ENCODE measurements around the gene OR8D4. TPM values are rescaled to one million over a fixed set of nuclear protein-coding genes. Genes with fewer than 3 reads are reported as not detected.

Gene OR8D4
- total RNA-seq, 1 experiment from 2014 or later, result not detected

DNA sequence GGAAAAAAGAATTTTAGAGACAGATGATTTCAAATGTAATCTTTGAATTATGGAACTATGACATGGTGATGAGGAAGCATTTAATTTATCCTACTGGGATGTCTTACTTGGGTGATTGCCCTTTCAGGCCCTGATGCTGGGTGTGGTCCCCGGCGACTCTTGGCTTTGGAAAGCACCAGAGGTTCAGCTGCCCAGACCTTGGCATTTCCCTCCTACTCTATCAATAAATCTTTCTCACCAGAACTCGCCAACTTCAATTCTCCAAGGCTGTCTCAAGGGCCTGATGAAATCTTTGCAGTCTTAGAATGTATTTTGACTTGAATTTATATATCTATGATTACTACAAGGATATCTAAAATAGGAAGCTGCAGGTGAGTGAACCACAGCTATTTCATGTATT, 19.0 kb downstream of the OR8D4 start:
- intact Hi-C loops (cut with micrococcal nuclease; ENCODE audit: unreplicated experiment), result no loop called here
- Mint-ChIP-seq H3K27ac (ENCODE audit: unreplicated experiment) (no peak overlapping the region), H3K27me3 (ENCODE audit: unreplicated experiment) (no peaks in the 10 kb centered on the region), H3K36me3 (ENCODE audit: insufficient read depth, unreplicated experiment) (no peaks in the 10 kb centered on the region), H3K4me1 (ENCODE audit: low read depth, unreplicated experiment) (no peaks in the 10 kb centered on the region), H3K9me3 (ENCODE audit: low read depth, unreplicated experiment) (peaks cover 6% of the 10 kb centered on the region), H3K4me3 (ENCODE audit: low read depth, unreplicated experiment) (no peak overlapping the region)
- CTCF ChIA-PET, result no interaction called here
- BruUV-seq (replicated peaks), result no TSS peak
- TF ChIP-seq, protein P1, sequence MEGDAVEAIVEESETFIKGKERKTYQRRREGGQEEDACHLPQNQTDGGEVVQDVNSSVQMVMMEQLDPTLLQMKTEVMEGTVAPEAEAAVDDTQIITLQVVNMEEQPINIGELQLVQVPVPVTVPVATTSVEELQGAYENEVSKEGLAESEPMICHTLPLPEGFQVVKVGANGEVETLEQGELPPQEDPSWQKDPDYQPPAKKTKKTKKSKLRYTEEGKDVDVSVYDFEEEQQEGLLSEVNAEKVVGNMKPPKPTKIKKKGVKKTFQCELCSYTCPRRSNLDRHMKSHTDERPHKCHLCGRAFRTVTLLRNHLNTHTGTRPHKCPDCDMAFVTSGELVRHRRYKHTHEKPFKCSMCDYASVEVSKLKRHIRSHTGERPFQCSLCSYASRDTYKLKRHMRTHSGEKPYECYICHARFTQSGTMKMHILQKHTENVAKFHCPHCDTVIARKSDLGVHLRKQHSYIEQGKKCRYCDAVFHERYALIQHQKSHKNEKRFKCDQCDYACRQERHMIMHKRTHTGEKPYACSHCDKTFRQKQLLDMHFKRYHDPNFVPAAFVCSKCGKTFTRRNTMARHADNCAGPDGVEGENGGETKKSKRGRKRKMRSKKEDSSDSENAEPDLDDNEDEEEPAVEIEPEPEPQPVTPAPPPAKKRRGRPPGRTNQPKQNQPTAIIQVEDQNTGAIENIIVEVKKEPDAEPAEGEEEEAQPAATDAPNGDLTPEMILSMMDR (IDR thresholded peaks at IDR 0.05; ENCODE audit: unreplicated experiment), result no peak
- DNase-seq, result no peak

DNA sequence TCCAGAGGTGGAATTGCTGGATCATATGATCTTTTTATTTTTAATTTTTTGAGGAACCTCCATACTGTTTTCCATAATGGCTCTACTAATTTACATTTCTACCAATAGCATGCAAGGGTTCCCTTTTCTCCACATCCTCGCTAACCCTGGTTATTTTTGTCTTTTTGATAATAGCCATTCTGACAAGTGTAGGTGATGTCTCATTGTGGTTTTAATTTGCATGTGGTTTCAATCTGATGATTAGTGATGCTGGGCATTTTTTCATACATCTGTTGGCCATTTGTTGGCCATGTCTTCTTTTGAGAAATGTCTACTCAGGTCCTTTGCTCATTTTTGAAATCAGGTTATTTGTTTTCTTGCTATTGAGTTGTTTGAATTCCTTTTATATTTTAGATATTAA, 22.1 kb downstream of the OR8D4 start:
- H3K27ac Mint-ChIP-seq (ENCODE audit: unreplicated experiment), result no peak overlapping the region
- intact Hi-C loops (cut with micrococcal nuclease; ENCODE audit: unreplicated experiment), result no loop called here
- H3K36me3 Mint-ChIP-seq (ENCODE audit: insufficient read depth, unreplicated experiment), result no peaks in the 10 kb centered on the region
- no peaks in the 10 kb centered on the region for H3K4me1 Mint-ChIP-seq (ENCODE audit: low read depth, unreplicated experiment)
- H3K4me3 Mint-ChIP-seq (ENCODE audit: low read depth, unreplicated experiment), result no peak overlapping the region
- no peak for DNase-seq
- TF ChIP-seq, protein P1 (IDR thresholded peaks at IDR 0.05; ENCODE audit: unreplicated experiment), result no peak
- H3K9me3 Mint-ChIP-seq (ENCODE audit: low read depth, unreplicated experiment), result peaks cover 14% of the 10 kb centered on the region
- H3K27me3 Mint-ChIP-seq (ENCODE audit: unreplicated experiment), result no peaks in the 10 kb centered on the region
- no TSS peak for BruUV-seq (replicated peaks)
- CTCF ChIA-PET, result no interaction called here

DNA sequence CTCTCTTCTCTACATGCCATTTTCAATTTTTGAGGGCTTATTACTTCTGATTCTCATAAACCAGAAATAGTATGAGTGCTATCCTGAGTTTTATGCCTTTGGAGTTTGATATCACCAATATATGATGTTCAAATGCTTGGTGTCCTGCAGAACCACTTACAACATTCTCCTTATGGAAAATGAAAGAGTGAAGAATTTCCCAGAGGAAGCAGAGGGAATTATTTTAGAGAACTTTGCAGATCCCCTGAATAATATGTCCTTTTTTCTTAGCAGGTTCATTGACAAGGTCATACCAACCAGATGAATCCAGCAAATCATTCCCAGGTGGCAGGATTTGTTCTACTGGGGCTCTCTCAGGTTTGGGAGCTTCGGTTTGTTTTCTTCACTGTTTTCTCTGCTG, 37.4 kb downstream of the OR8D4 start, which contains the start of gene OR4D5:
Gene OR4D5, plus strand, starts transcription at position 301 of the 400 bp plus-strand sequence. Its CDS starts 0 bp downstream, at position 301.
- peaks cover 14% of the 10 kb centered on the region for H3K9me3 Mint-ChIP-seq (ENCODE audit: low read depth, unreplicated experiment)
- CTCF ChIA-PET, result no interaction called here
- no peak within 1 kb of the TSS for H3K4me3 Mint-ChIP-seq (ENCODE audit: low read depth, unreplicated experiment)
- no peaks in the 10 kb centered on the region for H3K4me1 Mint-ChIP-seq (ENCODE audit: low read depth, unreplicated experiment)
- no peaks in the 10 kb centered on the region for H3K27me3 Mint-ChIP-seq (ENCODE audit: unreplicated experiment)
- no peak within 1 kb of the TSS for H3K27ac Mint-ChIP-seq (ENCODE audit: unreplicated experiment)
- DNase-seq, result no peak
- TF ChIP-seq, protein P1 (IDR thresholded peaks at IDR 0.05; ENCODE audit: unreplicated experiment), result no peak
- intact Hi-C loops (cut with micrococcal nuclease; ENCODE audit: unreplicated experiment), result no loop called here
- BruUV-seq (replicated peaks), result no TSS peak
- no peaks in the 10 kb centered on the region for H3K36me3 Mint-ChIP-seq (ENCODE audit: insufficient read depth, unreplicated experiment)

DNA sequence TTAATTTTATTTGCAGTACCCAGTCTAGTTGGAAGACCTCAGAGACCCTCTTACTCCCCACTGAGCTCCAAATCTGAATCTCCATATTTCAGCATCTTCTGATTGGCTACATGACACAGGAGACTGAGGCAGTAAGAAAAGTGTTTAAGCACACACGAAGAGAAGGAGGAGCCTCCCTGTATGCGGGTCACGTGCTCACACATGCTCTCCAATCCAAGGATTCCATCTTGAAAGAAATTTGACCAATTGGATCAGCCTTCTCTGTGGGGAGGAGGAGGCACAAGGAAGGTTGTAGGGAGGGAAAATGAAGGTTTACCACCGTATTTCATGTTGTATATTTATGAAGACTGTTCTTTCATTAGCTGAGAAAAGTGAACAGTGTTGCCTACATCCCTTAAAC, 40.4 kb downstream of the OR8D4 start:
- no peak overlapping the region for H3K27ac Mint-ChIP-seq (ENCODE audit: unreplicated experiment)
- intact Hi-C loops (cut with micrococcal nuclease; ENCODE audit: unreplicated experiment), result no loop called here
- BruUV-seq (replicated peaks), result no TSS peak
- no peaks in the 10 kb centered on the region for H3K27me3 Mint-ChIP-seq (ENCODE audit: unreplicated experiment)
- no peak for DNase-seq
- no peaks in the 10 kb centered on the region for H3K36me3 Mint-ChIP-seq (ENCODE audit: insufficient read depth, unreplicated experiment)
- CTCF ChIA-PET, result no interaction called here
- TF ChIP-seq, protein P1 (IDR thresholded peaks at IDR 0.05; ENCODE audit: unreplicated experiment), result no peak
- H3K4me1 Mint-ChIP-seq (ENCODE audit: low read depth, unreplicated experiment), result no peaks in the 10 kb centered on the region
- H3K9me3 Mint-ChIP-seq (ENCODE audit: low read depth, unreplicated experiment), result peaks cover 19% of the 10 kb centered on the region
- H3K4me3 Mint-ChIP-seq (ENCODE audit: low read depth, unreplicated experiment), result no peak overlapping the region

Measured in Calu3 (cell line).